ENCODE measurements around the gene DMD.

The DMD gene

GRCh38 chrX:32170481-32170880, 1040.9 kb downstream of the DMD start:
- DNase-seq, result no peak

- DNase-seq, result no peak
These were observed 1056.2 kb downstream of the DMD start for GRCh38 chrX:32155044-32155638.

- no peak for DNase-seq
These were observed 1057.8 kb downstream of the DMD start for GRCh38 chrX:32153585-32153984.

- no peak for DNase-seq
These were observed 1061.2 kb downstream of the DMD start for GRCh38 chrX:32150141-32150540.

GRCh38 chrX:32141841-32142240, 1069.5 kb downstream of the DMD start:
- DNase-seq, result no peak

- DNase-seq, result no peak
These were observed 1071.9 kb downstream of the DMD start for GRCh38 chrX:32139476-32139875.

- no peak for DNase-seq
These were observed 1073.8 kb downstream of the DMD start for GRCh38 chrX:32137525-32137924.

GRCh38 chrX:32126997-32127396, 1084.4 kb downstream of the DMD start:
- DNase-seq, result no peak

- DNase-seq, result no peak
These were observed 1092.5 kb downstream of the DMD start for GRCh38 chrX:32118832-32119231.

- DNase-seq, result no peak
These were observed 1095.3 kb downstream of the DMD start for GRCh38 chrX:32116047-32116446.

- no peak for DNase-seq
These were observed 1123.7 kb downstream of the DMD start for GRCh38 chrX:32087663-32088062.

- no peak for DNase-seq
These were observed 1126.6 kb downstream of the DMD start for GRCh38 chrX:32084757-32085156.

GRCh38 chrX:32048285-32048684, 1163.1 kb downstream of the DMD start:
- DNase-seq, result no peak

GRCh38 chrX:32045149-32045548, 1166.2 kb downstream of the DMD start:
- no peak for DNase-seq

- no peak for DNase-seq
These were observed 1170.2 kb downstream of the DMD start for GRCh38 chrX:32041181-32041580.

GRCh38 chrX:32026772-32027171, 1184.6 kb downstream of the DMD start:
- DNase-seq, result no peak

GRCh38 chrX:32024072-32024471, 1187.3 kb downstream of the DMD start:
- DNase-seq, result no peak

- no peak for DNase-seq
These were observed 1195.2 kb downstream of the DMD start for GRCh38 chrX:32016195-32016594.

- DNase-seq, result no peak
These were observed 1200.4 kb downstream of the DMD start for GRCh38 chrX:32010948-32011347.

- no peak for DNase-seq
These were observed 1201.1 kb downstream of the DMD start for GRCh38 chrX:32010212-32010611.

- DNase-seq, result no peak
These were observed 1217.7 kb downstream of the DMD start for GRCh38 chrX:31993637-31994036.

- DNase-seq, result no peak
These were observed 1222.4 kb downstream of the DMD start for GRCh38 chrX:31988975-31989374.

- no peak for DNase-seq
These were observed 1229.7 kb downstream of the DMD start for GRCh38 chrX:31981546-31982062.

GRCh38 chrX:31969714-31970113, 1241.6 kb downstream of the DMD start:
- no peak for DNase-seq

- DNase-seq, result no peak
These were observed 1249.1 kb downstream of the DMD start for GRCh38 chrX:31962256-31962655.
